Uterus (tissue), 2 donors: Measurements from ENCODE around the gene BICDL2.

ENCODE experiments used
- POLR2A ChIP-seq, 2 donors: fragments of 450-650 bp; IDR thresholded peaks; one replicate each; pipeline ENCODE4 v1.6.1; 2016; ENCODE audit warnings: antibody characterized with exemption in 2 of 2, mild to moderate bottlenecking in 1 of 2, moderate library complexity in 1 of 2
- TF ChIP-seq, protein P1 (sequence below), 4 experiments: fragments of 200-600 bp in 2 of 4; fragments of 450-650 bp in 2 of 4; sonication (generic) in 2 of 4; IDR thresholded peaks; one replicate each; pipeline ENCODE4 v1.5.1; 2016 to 2019; ENCODE audit warnings: antibody characterized with exemption in 4 of 4, mild to moderate bottlenecking in 2 of 4, moderate library complexity in 1 of 4

DNA sequence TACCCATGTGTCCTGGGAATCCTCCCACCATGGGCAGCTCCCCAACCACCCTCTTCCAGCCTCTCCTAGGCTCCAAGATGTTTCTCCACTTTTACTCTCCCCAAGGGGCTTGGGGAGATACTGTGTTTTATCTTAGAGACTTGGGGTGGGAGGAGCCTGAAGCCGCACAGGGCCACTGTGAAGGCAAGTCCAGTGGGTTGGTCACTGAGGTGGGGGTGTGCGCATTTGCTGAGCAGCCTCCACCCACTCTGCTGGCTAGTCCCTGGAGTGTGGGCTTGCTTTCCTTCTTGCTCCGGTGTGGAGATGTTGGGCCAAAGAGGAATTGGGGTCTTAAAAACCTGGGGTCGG lies 28.1 kb downstream of the BICDL2 start:
- TF ChIP-seq, protein P1, sequence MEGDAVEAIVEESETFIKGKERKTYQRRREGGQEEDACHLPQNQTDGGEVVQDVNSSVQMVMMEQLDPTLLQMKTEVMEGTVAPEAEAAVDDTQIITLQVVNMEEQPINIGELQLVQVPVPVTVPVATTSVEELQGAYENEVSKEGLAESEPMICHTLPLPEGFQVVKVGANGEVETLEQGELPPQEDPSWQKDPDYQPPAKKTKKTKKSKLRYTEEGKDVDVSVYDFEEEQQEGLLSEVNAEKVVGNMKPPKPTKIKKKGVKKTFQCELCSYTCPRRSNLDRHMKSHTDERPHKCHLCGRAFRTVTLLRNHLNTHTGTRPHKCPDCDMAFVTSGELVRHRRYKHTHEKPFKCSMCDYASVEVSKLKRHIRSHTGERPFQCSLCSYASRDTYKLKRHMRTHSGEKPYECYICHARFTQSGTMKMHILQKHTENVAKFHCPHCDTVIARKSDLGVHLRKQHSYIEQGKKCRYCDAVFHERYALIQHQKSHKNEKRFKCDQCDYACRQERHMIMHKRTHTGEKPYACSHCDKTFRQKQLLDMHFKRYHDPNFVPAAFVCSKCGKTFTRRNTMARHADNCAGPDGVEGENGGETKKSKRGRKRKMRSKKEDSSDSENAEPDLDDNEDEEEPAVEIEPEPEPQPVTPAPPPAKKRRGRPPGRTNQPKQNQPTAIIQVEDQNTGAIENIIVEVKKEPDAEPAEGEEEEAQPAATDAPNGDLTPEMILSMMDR (IDR thresholded peaks at IDR 0.05) = no peak
- TF ChIP-seq POLR2A (IDR thresholded peaks at IDR 0.05) = no peak
